Adrenal gland (tissue), 5 donors: Measurements from ENCODE around the gene TEX50.

ENCODE experiments used
- CTCF ChIP-seq, 6 experiments: fragments of 450-650 bp in 4 of 6; fragments of 200-600 bp in 2 of 6; sonication (generic) in 1 of 6; IDR thresholded peaks; 1 replicate in 5 of 6; 2 replicates in 1 of 6; pipeline versions ENCODE4 v1.5.1 to v1.8.0; 2016 to 2021; ENCODE audit warnings: antibody characterized with exemption in 6 of 6, mild to moderate bottlenecking in 2 of 6, moderate library complexity in 1 of 6
- POLR2A ChIP-seq, 2 donors: fragments of 450-650 bp; IDR thresholded peaks; one replicate each; pipeline ENCODE4 v1.6.1; 2017; ENCODE audit warnings: antibody characterized with exemption in 2 of 2, mild to moderate bottlenecking in 2 of 2, moderate library complexity in 1 of 2
- donor health status: DM: no; HTN: no; CAD: no.

GRCh38 chr1:173616859-173617258 is 18.3 kb upstream of the TEX50 start:
- TF ChIP-seq POLR2A (IDR thresholded peaks at IDR 0.05) (no peak), CTCF (IDR thresholded peaks at IDR 0.05) (no peak)
